NCI-H1105 (cell line): Measurements from ENCODE around the gene PTPRO.

Experiments
- DNase-seq: peaks from one replicate; lab custom pipeline; 2025; lab: John Stamatoyannopoulos, UW

Gene PTPRO

GRCh38 chr12:15350643-15351042, 28.3 kb downstream of the PTPRO start:
- DNase-seq, result no peak

GRCh38 chr12:15355766-15356165, 33.5 kb downstream of the PTPRO start:
- peak; percentile 51 for DNase-seq

- peak; percentile 90 for DNase-seq
Measured at GRCh38 chr12:15356951-15357364, 34.6 kb downstream of the PTPRO start.

- peak; percentile 47 for DNase-seq
Measured at GRCh38 chr12:15364221-15365160, 42.2 kb downstream of the PTPRO start.

GRCh38 chr12:15368812-15369211, 46.5 kb downstream of the PTPRO start:
- DNase-seq, result no peak

- DNase-seq, result peak; percentile 51
Measured at GRCh38 chr12:15372352-15372751, 50.0 kb downstream of the PTPRO start.

- no peak for DNase-seq
Measured at GRCh38 chr12:15387772-15388171, 65.5 kb downstream of the PTPRO start.

- DNase-seq, result no peak
Measured at GRCh38 chr12:15389561-15389960, 67.3 kb downstream of the PTPRO start.

DNA sequence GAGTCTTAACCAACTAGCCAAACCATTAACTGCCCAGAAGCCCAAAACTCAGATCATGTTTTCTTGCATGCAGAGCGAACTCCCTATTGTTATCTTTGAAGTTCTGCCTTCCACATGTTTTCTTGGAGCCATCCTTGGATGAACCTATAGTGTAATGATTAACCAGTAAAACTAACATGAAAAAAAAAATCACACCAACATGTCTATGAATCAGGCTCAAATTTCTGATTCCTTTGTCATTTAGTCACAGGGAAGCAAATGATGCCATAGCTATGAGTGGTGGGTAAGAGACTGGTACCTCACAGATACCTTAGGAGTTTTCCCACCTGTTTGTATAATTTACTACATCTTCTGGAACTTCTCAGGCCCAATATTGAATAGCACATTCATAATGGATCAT, 70.7 kb downstream of the PTPRO start:
- no peak for DNase-seq

DNA sequence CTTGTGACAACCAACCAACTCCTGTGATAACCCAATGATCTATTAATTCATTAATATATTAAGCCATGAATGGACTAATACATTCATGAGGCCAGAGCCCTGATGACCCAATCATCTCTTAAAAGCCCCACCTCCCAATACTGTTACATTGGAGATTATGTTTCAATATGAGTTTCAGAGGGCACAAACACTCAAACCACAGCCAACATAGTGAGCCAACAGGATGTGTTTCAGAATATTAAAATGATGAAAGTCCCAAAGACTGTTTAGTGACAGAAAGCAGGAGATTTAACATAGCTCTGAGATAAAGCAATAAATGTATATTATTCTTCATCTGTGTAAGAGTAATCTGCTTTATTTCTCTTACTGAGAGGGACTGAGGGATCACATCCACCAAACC, 71.7 kb downstream of the PTPRO start:
- DNase-seq, result no peak

DNA sequence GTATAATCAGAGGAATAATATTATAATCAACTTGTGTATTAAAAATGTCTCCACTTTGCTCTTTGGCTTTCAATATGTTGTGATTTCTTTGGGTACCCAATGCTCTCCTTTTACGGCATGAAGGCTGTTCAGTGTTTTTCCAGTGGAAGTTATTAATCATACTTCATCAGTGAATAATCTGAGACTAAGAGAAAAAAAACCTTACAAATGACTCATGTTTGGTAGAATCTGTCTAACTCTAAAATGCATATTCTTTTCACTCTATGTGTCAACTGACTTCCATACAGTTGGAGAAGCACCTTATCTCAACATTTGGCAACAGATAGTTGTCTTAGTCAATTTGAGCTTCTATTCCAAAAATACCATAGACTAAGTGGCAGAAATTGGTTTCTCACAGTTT, 82.2 kb downstream of the PTPRO start:
- DNase-seq, result no peak

DNA sequence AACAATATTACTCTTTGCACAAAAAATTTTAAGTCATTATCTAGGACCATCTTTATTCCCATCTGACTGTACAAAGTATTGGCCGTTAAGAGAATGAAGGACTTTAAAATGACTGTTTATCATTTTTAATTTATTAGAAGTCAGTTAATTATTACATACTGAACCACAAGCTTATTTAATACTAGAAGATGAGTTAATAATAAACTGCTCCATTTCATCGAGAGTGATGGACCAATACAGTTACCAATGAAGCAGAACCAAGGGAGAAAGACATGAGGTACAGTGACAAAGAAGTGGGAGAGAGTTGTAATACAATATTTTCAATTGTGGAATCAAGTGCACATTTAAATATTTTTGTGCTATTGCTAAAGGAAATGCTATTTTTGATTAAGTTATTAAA, 83.3 kb downstream of the PTPRO start:
- no peak for DNase-seq

DNA sequence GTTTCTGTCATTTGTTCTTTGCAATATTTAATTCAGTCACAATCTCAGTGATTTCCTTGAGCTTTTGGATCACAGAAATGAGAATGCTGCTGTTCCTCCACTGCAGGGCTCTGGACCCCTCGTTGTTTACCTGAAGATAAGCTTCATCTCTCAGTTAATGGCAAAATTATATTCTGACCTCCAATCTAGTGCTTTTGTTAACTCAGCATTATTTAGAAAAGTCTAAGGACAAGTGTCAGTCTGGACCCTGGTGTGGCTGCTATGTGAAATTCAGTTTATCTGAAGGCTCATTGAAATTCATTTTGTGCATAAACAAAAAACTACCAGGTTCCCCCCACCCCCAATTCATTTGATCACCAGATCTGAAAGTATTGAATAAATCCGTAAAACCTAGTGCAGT, 84.7 kb downstream of the PTPRO start:
- no peak for DNase-seq

- DNase-seq, result no peak
Measured at GRCh38 chr12:15411842-15412241, 89.5 kb downstream of the PTPRO start.

DNA sequence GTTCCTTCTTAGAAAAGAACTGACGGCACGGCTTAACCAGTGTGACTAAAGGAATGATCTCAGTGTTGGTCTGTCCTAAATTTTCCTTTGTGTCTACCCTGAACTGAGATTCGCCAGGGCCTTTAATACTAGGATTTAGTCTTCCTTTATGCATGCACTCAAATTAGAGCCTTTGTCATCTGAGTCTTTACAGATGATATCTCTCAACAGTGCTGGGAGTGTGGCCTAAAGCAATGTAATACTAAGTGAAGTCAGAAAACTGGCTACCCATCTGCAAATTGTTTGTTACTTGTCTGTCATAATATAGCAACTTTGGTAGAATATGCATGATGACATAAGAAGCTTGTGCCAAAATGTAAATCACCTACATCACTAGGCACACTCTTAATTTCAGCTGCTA, 95.4 kb downstream of the PTPRO start:
- no peak for DNase-seq

DNA sequence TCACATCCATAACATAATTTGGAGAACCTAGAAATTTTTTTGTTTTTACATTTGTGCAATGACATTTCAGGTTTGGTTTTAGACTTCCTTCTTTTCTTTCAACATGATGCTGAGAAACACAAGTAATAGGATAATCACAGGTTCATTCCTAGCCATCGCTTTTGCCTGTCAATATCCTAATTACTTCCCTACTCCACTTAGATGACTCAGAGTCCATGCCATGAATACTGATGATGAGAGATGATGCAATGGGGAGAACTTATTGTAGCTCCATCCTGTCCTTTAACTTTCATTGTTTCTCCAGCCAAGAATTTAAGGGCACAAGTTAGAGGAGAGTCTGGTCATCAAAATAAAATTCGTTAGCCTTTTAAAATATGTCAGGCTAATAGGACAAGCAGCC, 101.3 kb downstream of the PTPRO start:
- DNase-seq, result no peak

GRCh38 chr12:15427913-15428312, 105.6 kb downstream of the PTPRO start:
- no peak for DNase-seq

- no peak for DNase-seq
Measured at GRCh38 chr12:15428632-15429031, 106.3 kb downstream of the PTPRO start.

GRCh38 chr12:15429262-15429661, 107.0 kb downstream of the PTPRO start:
- no peak for DNase-seq

DNA sequence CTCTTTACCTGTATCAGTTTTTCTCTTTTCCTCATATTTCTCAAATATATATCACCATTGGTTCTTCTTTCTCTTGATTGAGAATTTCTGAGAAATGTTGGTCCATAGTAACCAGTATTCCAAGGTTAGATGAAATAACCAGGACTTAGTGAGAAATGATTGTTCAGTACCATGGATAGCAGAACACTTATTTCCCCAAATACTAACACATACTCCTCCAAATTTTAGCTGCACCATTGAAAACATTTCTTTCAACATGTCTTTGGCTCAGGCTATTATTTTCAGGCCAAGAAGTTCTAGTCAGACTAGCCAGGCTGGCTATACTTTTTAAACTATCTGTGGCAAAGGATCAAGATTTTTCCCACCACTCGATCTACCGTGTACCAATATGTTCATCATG, 113.3 kb downstream of the PTPRO start:
- no peak for DNase-seq

DNA sequence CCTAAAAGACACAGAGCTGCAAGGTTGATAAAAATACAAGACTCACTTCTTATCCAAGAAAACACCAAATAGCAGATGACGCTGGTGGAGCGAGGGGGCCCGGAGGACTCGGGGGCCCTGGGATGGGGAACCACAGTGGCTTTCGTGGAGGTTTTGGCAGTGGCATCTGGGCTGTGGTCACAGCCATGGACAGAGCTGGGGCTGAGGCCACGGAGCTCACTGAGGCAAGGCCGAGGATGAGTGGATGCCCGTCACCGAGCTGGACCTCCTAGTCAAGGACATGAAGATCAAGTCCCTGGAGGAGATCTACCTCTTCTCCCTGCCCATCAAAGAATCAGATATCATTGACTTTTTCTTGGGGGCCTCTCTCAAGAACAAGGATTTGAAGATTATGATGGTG, 117.2 kb downstream of the PTPRO start:
- no peak for DNase-seq

- DNase-seq, result no peak
Measured at GRCh38 chr12:15443050-15443449, 120.7 kb downstream of the PTPRO start.

GRCh38 chr12:15443611-15444010, 121.3 kb downstream of the PTPRO start:
- no peak for DNase-seq

- DNase-seq, result no peak
Measured at GRCh38 chr12:15444523-15444922, 122.2 kb downstream of the PTPRO start.
